HUES48 (cell line): ENCODE measurements around the gene ZFP3.
"Not testable (repeated sequence)": the region's sequence is repeated elsewhere in the genome, so short reads cannot be mapped to it uniquely, and the experiment has no call there.

Experiments
- H3K27ac ChIP-seq: one replicate; pipeline ENCODE4 v1.7.0; 2013; ENCODE audit warnings: low read depth, low read length, inconsistent platforms
- H3K27me3 ChIP-seq: 2 replicates; pipeline ENCODE4 v1.6.1; 2013; ENCODE audit warnings: mild to moderate bottlenecking, low read length; ENCODE audit not compliant: control insufficient read depth, insufficient read depth
- H3K36me3 ChIP-seq: 2 replicates; pipeline ENCODE4 v1.6.1; 2013; ENCODE audit warnings: low read length; ENCODE audit not compliant: control insufficient read depth, insufficient read depth
- H3K4me1 ChIP-seq: 2 replicates; pipeline ENCODE4 v1.6.1; 2013; ENCODE audit warnings: mild to moderate bottlenecking, low read length; ENCODE audit not compliant: control insufficient read depth, insufficient read depth
- H3K4me3 ChIP-seq: 2 replicates; pipeline ENCODE4 v1.5.1; 2013; ENCODE audit warnings: mild to moderate bottlenecking, low read depth, low read length
- H3K9ac ChIP-seq: 2 replicates; pipeline ENCODE4 v1.6.1; 2013; ENCODE audit warnings: mild to moderate bottlenecking, low read depth, low read length, moderate library complexity
- H3K9me3 ChIP-seq: 2 replicates; pipeline ENCODE4 v1.6.1; 2013; ENCODE audit warnings: low read length; ENCODE audit not compliant: control insufficient read depth, insufficient read depth

The ZFP3 gene

DNA sequence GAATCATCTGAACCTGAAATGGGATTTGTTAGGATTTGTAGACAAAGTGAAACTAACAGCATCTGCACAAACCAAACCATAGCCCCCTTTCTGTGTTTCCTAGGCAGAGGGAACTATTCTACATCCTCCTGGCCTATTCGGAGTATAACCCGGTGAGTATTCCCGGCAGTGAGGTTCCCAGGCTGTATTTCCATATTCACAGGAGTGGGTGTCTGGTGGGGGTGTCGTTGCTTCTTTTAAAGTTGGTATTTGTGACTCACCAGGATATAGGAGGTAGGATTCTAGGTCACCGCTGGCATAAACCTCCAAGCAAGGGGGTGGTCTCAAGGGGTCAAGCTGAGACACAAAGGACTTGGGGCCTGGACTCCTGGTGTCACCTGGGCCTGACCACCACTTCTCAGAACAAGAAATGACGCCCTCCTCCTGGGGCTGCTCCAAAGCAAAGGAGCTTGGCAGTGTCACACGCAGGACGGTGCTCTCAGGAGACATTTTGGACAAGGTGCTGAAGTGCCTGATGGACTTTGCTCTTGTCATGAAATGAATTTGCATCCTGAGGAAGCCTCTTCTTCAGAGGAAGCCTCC is 57.0 kb downstream of the ZFP3 start:
- H3K9ac ChIP-seq, H3K36me3 ChIP-seq, H3K4me1 ChIP-seq, H3K27me3 ChIP-seq, H3K27ac ChIP-seq, H3K4me3 ChIP-seq, H3K9me3 ChIP-seq: not testable (repeated sequence)

DNA sequence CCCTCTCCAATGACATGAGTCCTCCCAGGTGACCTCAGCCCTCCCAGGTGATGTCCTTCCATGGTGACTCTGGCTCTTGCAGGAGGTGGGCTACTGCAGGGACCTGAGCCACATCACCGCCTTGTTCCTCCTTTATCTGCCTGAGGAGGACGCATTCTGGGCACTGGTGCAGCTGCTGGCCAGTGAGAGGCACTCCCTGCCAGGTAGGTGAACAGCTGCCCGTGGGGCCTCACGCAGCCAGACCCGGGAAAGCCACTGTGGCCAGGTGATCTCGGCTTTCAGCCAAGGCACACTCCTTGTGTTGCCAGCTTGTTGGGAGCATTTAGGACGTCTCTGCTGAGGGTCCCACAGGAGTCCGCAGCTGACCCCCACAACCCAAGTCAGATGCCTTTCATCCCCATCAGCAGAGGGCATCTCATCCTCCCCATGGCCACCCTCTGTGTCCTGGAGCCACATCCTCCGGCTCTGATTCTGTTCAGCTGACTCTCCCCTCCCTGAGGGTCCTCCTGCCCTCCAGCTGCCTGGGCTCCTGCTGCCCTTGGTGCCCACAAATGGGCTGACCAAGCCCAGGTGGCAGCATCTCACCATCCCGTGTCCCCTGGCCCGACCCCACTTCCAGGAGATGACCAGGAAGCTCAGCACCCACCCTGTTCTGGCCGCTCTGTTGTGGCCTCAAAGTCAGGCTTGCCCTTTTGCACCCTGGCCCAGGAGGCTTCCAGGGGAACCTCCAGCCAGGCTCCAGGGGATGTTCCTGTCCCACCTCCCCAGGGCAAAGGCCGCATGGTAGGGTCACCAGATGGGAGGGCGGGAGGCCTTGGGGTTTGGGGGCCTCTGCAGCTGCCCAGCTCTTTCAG is 57.7 kb downstream of the ZFP3 start:
- H3K27me3 ChIP-seq: no peaks in the 10 kb centered on the region
- H3K9ac ChIP-seq: no peak overlapping the region
- H3K36me3 ChIP-seq: no peaks in the 10 kb centered on the region
- H3K9me3 ChIP-seq: no peaks in the 10 kb centered on the region
- no peaks in the 10 kb centered on the region for H3K4me1 ChIP-seq
- H3K4me3 ChIP-seq: no peak overlapping the region
- no peak overlapping the region for H3K27ac ChIP-seq

DNA sequence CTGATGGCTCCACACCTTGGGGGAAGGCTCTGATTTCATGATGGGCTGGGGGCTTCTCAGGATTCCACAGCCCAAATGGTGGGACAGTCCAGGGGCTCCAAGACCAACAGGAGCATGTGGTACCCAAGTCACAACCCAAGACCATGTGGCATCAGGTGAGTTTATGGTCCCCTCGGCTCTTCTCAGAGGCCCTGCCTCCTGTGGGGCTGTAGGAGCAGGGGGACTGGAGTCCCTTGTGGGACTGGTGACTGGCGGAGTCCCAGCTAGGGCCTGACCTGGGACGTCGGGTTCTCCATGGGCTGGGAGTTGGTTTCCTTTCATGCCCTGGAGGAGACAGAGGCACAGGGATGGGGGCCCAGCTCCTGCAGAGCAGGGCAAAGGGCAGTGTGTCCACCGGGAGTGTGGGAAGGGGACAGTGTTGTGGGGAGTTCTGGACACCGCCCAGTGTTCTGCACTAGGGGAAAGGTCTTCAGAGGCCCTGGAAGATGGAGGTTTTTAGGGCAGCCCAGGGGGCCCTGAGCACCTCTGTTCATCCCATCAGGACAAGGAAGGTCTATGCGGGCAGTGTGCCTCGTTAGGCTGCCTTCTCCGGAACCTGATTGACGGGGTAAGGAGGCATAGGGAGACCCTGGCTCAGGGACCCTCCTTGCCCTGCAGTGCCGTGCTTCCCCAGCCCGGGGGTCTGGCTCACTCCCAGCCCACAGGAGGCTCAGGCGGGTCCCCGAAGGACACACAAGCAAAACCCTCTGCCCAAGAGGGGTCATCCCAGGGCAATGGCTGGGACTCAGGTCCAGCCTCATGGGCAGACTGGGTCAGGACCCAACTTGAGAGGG is 58.5 kb downstream of the ZFP3 start:
- not testable (repeated sequence) for H3K27me3 ChIP-seq, H3K9me3 ChIP-seq, H3K27ac ChIP-seq, H3K9ac ChIP-seq, H3K4me1 ChIP-seq, H3K4me3 ChIP-seq, H3K36me3 ChIP-seq

DNA sequence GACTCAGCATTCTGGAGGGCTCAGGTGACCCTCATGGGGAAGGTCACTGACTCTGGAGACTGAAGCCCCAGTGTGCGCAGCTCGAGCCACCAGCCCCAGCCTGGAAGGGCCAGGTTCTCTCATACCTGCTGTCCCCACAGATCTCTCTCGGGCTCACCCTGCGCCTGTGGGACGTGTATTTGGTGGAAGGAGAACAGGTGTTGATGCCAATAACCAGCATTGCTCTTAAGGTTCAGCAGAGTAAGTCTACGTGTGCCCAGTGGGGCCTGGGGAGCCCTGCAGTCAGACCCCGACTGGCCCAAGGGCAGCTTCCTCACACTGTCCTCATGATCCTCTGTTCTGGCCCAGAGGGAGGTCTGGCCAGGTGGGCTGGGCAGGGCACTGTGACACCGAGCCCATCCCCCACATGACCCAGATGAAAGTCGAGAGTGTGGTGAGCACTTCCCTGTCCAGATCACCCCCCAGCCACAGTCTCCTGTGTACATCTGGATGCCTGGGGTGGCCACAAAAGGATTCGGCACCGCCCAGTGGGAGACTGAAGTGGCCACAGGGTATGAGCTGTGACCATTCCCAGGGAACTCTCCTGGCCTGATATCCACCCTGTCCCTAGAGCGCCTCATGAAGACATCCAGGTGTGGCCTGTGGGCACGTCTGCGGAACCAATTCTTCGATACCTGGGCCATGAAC is 59.4 kb downstream of the ZFP3 start:
- H3K4me3 ChIP-seq, H3K36me3 ChIP-seq, H3K27me3 ChIP-seq, H3K9me3 ChIP-seq, H3K4me1 ChIP-seq, H3K9ac ChIP-seq, H3K27ac ChIP-seq: not testable (repeated sequence)

DNA sequence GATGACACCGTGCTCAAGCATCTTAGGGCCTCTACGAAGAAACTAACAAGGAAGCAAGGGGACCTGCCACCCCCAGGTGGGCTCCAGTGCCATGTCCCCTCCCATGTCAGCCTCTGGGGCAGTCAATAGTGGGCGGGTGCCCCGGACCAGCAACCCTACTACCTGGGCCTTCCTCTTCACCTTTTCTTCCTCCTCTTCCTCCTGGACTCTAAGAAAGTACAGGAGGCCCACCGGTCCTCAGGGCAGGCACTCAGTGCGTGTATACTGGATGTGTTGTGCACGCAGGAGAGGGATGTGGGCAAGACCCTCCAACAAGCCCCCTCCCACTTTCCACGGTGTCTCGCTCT is 59.9 kb downstream of the ZFP3 start:
- not testable (repeated sequence) for H3K4me1 ChIP-seq, H3K9me3 ChIP-seq, H3K36me3 ChIP-seq, H3K27me3 ChIP-seq, H3K27ac ChIP-seq, H3K9ac ChIP-seq, H3K4me3 ChIP-seq

DNA sequence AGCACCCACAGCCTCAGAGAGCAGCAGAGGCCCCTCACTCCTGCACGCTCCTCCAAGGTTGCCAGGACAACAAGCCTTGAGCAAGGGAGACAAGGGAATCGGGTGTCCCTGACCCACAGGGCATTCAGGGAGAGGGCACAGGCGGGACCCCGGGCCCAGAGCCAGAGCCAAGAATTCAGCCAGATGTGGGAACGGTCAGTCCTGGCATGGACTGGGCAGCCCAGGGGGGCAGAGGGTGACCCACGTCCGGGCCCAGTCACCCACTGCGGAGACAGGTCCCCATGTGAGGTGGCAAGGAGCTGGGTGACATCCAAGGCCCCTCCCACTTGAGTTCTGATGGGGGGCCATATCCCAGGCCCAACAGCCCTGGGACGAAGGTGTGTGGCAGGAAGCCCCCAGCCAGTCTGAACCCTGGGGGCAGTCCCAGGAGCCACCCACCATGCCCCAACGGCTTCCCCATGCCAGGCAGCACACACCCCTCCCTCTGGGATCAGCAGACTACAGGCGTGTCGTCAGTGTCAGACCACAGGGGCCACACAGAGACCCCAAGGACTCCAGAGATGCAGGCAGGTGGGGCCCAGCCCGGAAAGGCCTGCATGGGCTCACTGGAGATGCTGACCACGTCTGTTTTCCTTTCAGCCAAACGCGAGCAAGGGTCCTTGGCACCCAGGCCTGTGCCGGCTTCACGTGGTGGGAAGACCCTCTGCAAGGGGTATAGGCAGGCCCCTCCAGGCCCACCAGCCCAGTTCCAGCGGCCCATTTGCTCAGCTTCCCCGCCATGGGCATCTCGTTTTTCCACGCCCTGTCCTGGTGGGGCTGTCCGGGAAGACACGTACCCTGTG is 60.6 kb downstream of the ZFP3 start:
- H3K9ac ChIP-seq: no peak overlapping the region
- H3K9me3 ChIP-seq: no peaks in the 10 kb centered on the region
- no peaks in the 10 kb centered on the region for H3K36me3 ChIP-seq
- no peak overlapping the region for H3K27ac ChIP-seq
- no peaks in the 10 kb centered on the region for H3K27me3 ChIP-seq
- H3K4me3 ChIP-seq: no peak overlapping the region
- H3K4me1 ChIP-seq: no peaks in the 10 kb centered on the region

DNA sequence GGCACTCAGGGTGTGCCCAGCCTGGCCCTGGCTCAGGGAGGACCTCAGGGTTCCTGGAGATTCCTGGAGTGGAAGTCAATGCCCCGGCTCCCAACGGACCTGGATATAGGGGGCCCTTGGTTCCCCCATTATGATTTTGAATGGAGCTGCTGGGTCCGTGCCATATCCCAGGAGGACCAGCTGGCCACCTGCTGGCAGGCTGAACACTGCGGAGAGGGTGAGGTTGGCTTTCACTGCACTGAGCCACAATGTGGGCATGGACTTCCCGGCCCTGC is 61.1 kb downstream of the ZFP3 start:
- Histone ChIP-seq H3K9me3 (no peaks in the 10 kb centered on the region), H3K27ac (no peak overlapping the region), H3K9ac (no peak overlapping the region), H3K4me3 (no peak overlapping the region), H3K27me3 (no peaks in the 10 kb centered on the region), H3K4me1 (no peaks in the 10 kb centered on the region), H3K36me3 (no peaks in the 10 kb centered on the region)

DNA sequence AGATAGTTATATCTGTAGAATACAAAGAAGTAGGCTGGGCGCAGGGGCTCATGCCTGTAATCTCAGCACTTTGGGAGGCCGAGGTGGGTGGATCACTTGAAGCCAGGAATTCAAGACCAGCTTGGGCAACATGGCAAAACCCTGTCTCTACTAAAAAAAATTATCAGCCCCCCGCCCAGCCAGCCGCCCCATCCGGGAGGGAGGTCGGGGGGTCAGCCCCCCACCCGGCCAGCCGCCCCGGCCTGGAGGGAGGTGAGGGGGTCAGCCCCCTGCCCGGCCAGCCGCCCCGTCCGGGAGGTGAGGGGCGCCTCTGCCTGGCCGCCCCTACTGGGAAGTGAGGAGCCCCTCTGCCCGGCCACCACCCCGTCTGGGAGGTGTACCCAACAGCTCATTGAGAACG is 64.6 kb downstream of the ZFP3 start:
- not testable (repeated sequence) for H3K4me1 ChIP-seq, H3K9ac ChIP-seq, H3K36me3 ChIP-seq, H3K9me3 ChIP-seq, H3K27me3 ChIP-seq, H3K4me3 ChIP-seq, H3K27ac ChIP-seq
